ENCODE results near the gene RBSN. TPM values are rescaled to one million over a fixed set of nuclear protein-coding genes. Genes with fewer than 3 reads are reported as not detected.

The RBSN gene
- total RNA-seq, 3 donors from 2014 or later (not counting 1 experiment from before 2014, with no cell fraction given) = 27.6 to 34.4 (median 29.4) TPM

- H3K4me1 ChIP-seq (ENCODE audit: control insufficient read depth, insufficient read depth, low read length) = peaks cover 18% of the 10 kb centered on the region
- intact Hi-C loops (cut with micrococcal nuclease) = no loop called here
- DNase-seq (no peak), ATAC-seq (no peak)
- Mint-ChIP-seq H3K36me3 (no peaks in the 10 kb centered on the region), H3K4me1 (peaks cover 20 to 29% of the 10 kb centered on the region in 2 donors), H3K9me3 (no peaks in the 10 kb centered on the region), H3K27me3 (ENCODE audit: low read depth in 2 of 2) (peaks cover 9 to 12% of the 10 kb centered on the region in 2 donors), H3K4me3 (peak overlapping the region; percentile 35), H3K27ac (no peak overlapping the region)
- WGBS (ENCODE audit: insufficient coverage) = 14% methylated on average over 4 of the region's 4 CpGs
- TF ChIP-seq, protein P1, sequence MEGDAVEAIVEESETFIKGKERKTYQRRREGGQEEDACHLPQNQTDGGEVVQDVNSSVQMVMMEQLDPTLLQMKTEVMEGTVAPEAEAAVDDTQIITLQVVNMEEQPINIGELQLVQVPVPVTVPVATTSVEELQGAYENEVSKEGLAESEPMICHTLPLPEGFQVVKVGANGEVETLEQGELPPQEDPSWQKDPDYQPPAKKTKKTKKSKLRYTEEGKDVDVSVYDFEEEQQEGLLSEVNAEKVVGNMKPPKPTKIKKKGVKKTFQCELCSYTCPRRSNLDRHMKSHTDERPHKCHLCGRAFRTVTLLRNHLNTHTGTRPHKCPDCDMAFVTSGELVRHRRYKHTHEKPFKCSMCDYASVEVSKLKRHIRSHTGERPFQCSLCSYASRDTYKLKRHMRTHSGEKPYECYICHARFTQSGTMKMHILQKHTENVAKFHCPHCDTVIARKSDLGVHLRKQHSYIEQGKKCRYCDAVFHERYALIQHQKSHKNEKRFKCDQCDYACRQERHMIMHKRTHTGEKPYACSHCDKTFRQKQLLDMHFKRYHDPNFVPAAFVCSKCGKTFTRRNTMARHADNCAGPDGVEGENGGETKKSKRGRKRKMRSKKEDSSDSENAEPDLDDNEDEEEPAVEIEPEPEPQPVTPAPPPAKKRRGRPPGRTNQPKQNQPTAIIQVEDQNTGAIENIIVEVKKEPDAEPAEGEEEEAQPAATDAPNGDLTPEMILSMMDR (IDR thresholded peaks at IDR 0.05) = no peak
- no peaks in the 10 kb centered on the region for H3K27me3 ChIP-seq (ENCODE audit: control insufficient read depth, insufficient read depth, low read length)
- no peaks in the 10 kb centered on the region for H3K36me3 ChIP-seq (ENCODE audit: control insufficient read depth, insufficient read depth, low read length)
- H3K27ac ChIP-seq (ENCODE audit: low read length) = no peak overlapping the region
- no peak overlapping the region for H3K4me3 ChIP-seq (ENCODE audit: low read length)
- H3K9me3 ChIP-seq (ENCODE audit: control insufficient read depth, insufficient read depth, low read length) = no peaks in the 10 kb centered on the region
These were observed 3.3 kb upstream of the RBSN start for GRCh38 chr3:15102256-15102655.

GRCh38 chr3:15099364-15100098, 583 bp upstream of the RBSN start:
- H3K27ac ChIP-seq (ENCODE audit: low read length) = peak overlapping the region; percentile 96
- H3K36me3 ChIP-seq (ENCODE audit: control insufficient read depth, insufficient read depth, low read length) = peaks cover 18% of the 10 kb centered on the region
- ATAC-seq (no peak), DNase-seq (no peak)
- intact Hi-C loops (cut with micrococcal nuclease) = loop anchor here (1.0 to 5.0 kb wide), 6 partner anchors 35 to 955 kb away; partner anchors contain the start of genes CAPN7 and MRPS25
- H3K27me3 ChIP-seq (ENCODE audit: control insufficient read depth, insufficient read depth, low read length) = no peaks in the 10 kb centered on the region
- H3K4me3 ChIP-seq (ENCODE audit: low read length) = peak overlapping the region; percentile 77
- Mint-ChIP-seq H3K4me1 (peaks cover 18 to 27% of the 10 kb centered on the region in 2 donors), H3K27me3 (ENCODE audit: low read depth in 2 of 2) (peaks cover 0 to 10% of the 10 kb centered on the region in 2 donors), H3K27ac (peak overlapping the region; percentile 87 to 99), H3K4me3 (peak overlapping the region; percentile 84), H3K9me3 (no peaks in the 10 kb centered on the region), H3K36me3 (no peaks in the 10 kb centered on the region)
- 15% methylated on average over 17 of the region's 19 CpGs for WGBS (ENCODE audit: insufficient coverage)
- TF ChIP-seq, protein P1 (IDR thresholded peaks at IDR 0.05) = no peak
- no peaks in the 10 kb centered on the region for H3K9me3 ChIP-seq (ENCODE audit: control insufficient read depth, insufficient read depth, low read length)
- H3K4me1 ChIP-seq (ENCODE audit: control insufficient read depth, insufficient read depth, low read length) = peaks cover 24% of the 10 kb centered on the region

DNA sequence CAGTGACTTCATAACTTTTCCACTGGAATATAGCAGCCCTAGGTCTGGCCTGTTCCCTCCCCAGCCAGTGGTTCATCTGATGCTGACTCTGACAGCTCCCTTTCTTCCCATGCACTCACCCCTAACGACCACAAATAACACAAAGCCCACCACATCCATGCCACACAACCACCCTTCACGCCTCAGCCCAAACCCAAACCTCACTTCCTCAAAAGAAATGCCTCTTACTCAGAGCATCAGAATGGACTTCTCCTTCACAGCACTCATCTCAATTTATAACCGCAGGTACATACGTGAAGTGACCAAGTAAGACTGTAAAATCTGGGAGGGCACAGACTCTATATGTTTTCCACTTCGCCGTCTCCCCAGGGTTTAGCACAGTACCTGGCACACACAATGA, 1.1 kb downstream of the RBSN start:
- Mint-ChIP-seq H3K27me3 (ENCODE audit: low read depth in 2 of 2) (peaks cover 0 to 9% of the 10 kb centered on the region in 2 donors), H3K4me1 (peaks cover 18 to 27% of the 10 kb centered on the region in 2 donors), H3K36me3 (no peaks in the 10 kb centered on the region), H3K27ac (peak overlapping the region; percentile 87 to 99), H3K4me3 (peak overlapping the region; percentile 84), H3K9me3 (no peaks in the 10 kb centered on the region)
- TF ChIP-seq, protein P1 (IDR thresholded peaks at IDR 0.05) = no peak
- H3K36me3 ChIP-seq (ENCODE audit: control insufficient read depth, insufficient read depth, low read length) = peaks cover 31% of the 10 kb centered on the region
- 12% methylated on average over 6 of the region's 6 CpGs for WGBS (ENCODE audit: insufficient coverage)
- intact Hi-C loops (cut with micrococcal nuclease) = loop anchor here (1.0 to 5.0 kb wide), 6 partner anchors 33 to 953 kb away; partner anchors contain the start of gene MRPS25
- peaks cover 24% of the 10 kb centered on the region for H3K4me1 ChIP-seq (ENCODE audit: control insufficient read depth, insufficient read depth, low read length)
- DNase-seq (peak; percentile 59 to 61), ATAC-seq (peak in 1 of 3 donors; percentile 9)
- H3K4me3 ChIP-seq (ENCODE audit: low read length) = peak overlapping the region; percentile 77
- H3K27ac ChIP-seq (ENCODE audit: low read length) = peak overlapping the region; percentile 96
- H3K27me3 ChIP-seq (ENCODE audit: control insufficient read depth, insufficient read depth, low read length) = no peaks in the 10 kb centered on the region
- H3K9me3 ChIP-seq (ENCODE audit: control insufficient read depth, insufficient read depth, low read length) = no peaks in the 10 kb centered on the region
